Measurements from ENCODE around the gene LRP6. TPM values are rescaled to one million over a fixed set of nuclear protein-coding genes. Genes with fewer than 3 reads are reported as not detected.
A peak's percentile ranks its signal among the peaks of the same experiment; 100 is the strongest.

LRP6 gene
- total and polyA plus RNA-seq, 2 of the 13 experiments (the other 11 are each of a cell fraction or from before 2014, with no cell fraction given) = 33.8 to 42.0 TPM

- FAIRE-seq = no peak
These were observed 29.9 kb downstream of the LRP6 start for GRCh38 chr12:12236896-12237295.

DNA sequence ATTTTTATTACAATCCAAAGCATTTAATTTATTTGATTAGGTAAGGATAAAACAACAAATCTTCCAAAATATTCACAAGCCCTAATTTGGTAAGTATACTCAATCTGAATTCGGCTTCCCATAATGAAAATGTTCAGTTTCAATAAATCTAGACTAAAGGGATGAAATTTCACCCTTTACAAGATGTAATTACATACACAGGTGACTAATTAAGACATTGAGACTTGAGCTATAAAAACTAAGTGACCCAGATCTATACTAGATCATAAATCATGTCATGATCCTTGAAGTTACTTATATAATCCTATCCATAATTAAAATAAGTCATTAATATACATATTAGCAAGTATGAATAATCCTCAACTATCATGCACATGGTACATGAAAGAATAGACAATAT is 36.6 kb downstream of the LRP6 start:
- FAIRE-seq (no peak), ATAC-seq (no peak), DNase-seq (ENCODE audit: low spot score) (no peak)
- Histone ChIP-seq H3K4me3 (replicated peaks in 1 of 3; ENCODE audit: insufficient read depth in 1 of 3, low read depth in 2 of 3, low read length in 3 of 3) (no peak overlapping the region), H4K20me1 (ENCODE audit: insufficient read depth, low read length) (0 out of 2 replicates have a peak, but pooled peaks cover 4% of the 10 kb centered on the region), H3K9ac (ENCODE audit: insufficient read depth, low read depth, low read length) (no peak overlapping the region), H3K4me1 (ENCODE audit: insufficient read depth, low read length) (peaks cover 54% of the 10 kb centered on the region), H2AFZ (ENCODE audit: low read length) (no peak overlapping the region), H3K4me2 (ENCODE audit: low read depth, low read length) (no peak overlapping the region), H3K9me3 (ENCODE audit: low read length) (no peaks in the 10 kb centered on the region), H3K79me2 (ENCODE audit: insufficient read depth, low read length) (peaks cover 97% of the 10 kb centered on the region), H3K27me3 (ENCODE audit: control insufficient read depth in 1 of 2, insufficient read depth in 2 of 2, low read length in 2 of 2) (no peaks in the 10 kb centered on the region), H3K27ac (ENCODE audit: extremely low read length, insufficient read depth, low read length) (no peak overlapping the region), H3K36me3 (replicated peaks in 1 of 2; ENCODE audit: control insufficient read depth in 1 of 2, insufficient read depth in 2 of 2, low read length in 2 of 2) (no peaks in the 10 kb centered on the region; a peak in 1 of 5 replicates)
- BruUV-seq (replicated peaks) = no TSS peak
- in situ Hi-C loops (cut with HindIII; ENCODE audit: extremely low pct_ligation_motif_present, low pct_unique_long_range_greater_than_20kb) = no loop called here
- POLR2A ChIA-PET = interaction anchor here (1.2 kb wide), 1 partner anchor 11 kb away, joined by 3 read pairs; no protein-coding TSS in a partner anchor
- intact Hi-C loops (cut with micrococcal nuclease; ENCODE audit: unreplicated experiment) = no loop called here
- 98% methylated on average over 1 of the region's 1 CpG for WGBS (ENCODE audit: low lambda C conversion rate)
- TF ChIP-seq ZNF503 (CRISPR knock-in tag; IDR thresholded peaks at IDR 0.05) (no peak), AHDC1 (CRISPR knock-in tag; IDR thresholded peaks at IDR 0.05; ENCODE audit: borderline replicate concordance) (no peak), FOXJ3 (CRISPR knock-in tag; IDR thresholded peaks at IDR 0.05; ENCODE audit: borderline replicate concordance) (no peak), ZBTB49 (CRISPR knock-in tag; IDR thresholded peaks at IDR 0.05; ENCODE audit: borderline replicate concordance) (no peak), ARNT (IDR thresholded peaks at IDR 0.05) (no peak)
- CTCF ChIA-PET (ENCODE audit: low intra/inter-chr PET ratio, low total read pairs) = no interaction called here

More at GRCh38 chr12:12236896-12237295, 29.9 kb downstream of the LRP6 start:
- no peak overlapping the region for H2AFZ ChIP-seq (ENCODE audit: low read length)
- in situ Hi-C loops (cut with HindIII; ENCODE audit: extremely low pct_ligation_motif_present, low pct_unique_long_range_greater_than_20kb) = no loop called here
- no TSS peak for BruUV-seq (replicated peaks)
- H3K27me3 ChIP-seq (ENCODE audit: control insufficient read depth in 1 of 2, insufficient read depth in 2 of 2, low read length in 2 of 2) = no peaks in the 10 kb centered on the region
- no peak for DNase-seq (ENCODE audit: low spot score)
- peaks cover 77% of the 10 kb centered on the region for H3K4me1 ChIP-seq (ENCODE audit: insufficient read depth, low read length)
- no peak overlapping the region for H3K4me2 ChIP-seq (ENCODE audit: low read depth, low read length)
- H3K9me3 ChIP-seq (ENCODE audit: low read length) = no peaks in the 10 kb centered on the region
- no peak overlapping the region for H3K9ac ChIP-seq (ENCODE audit: insufficient read depth, low read depth, low read length)
- CTCF ChIA-PET (ENCODE audit: low intra/inter-chr PET ratio, low total read pairs) = no interaction called here
- no peaks in the 10 kb centered on the region for H4K20me1 ChIP-seq (ENCODE audit: insufficient read depth, low read length)
- H3K36me3 ChIP-seq (replicated peaks in 1 of 2; ENCODE audit: control insufficient read depth in 1 of 2, insufficient read depth in 2 of 2, low read length in 2 of 2) = no peaks in the 10 kb centered on the region
- POLR2A ChIA-PET = no interaction called here
- TF ChIP-seq NFYB (CRISPR knock-in tag; IDR thresholded peaks at IDR 0.05) = no peak
- no peak for TF ChIP-seq SOX13 (IDR thresholded peaks at IDR 0.05)
- peak in 1 of 2 experiments; percentile 54; a peak in 1 of 4 replicates for TF ChIP-seq SOX13 (CRISPR knock-in tag; conservative IDR thresholded peaks at IDR 0.05 in 1 of 2, IDR thresholded peaks at IDR 0.05 in 1 of 2)
- no peak for TF ChIP-seq MBNL3 (CRISPR knock-in tag; conservative IDR thresholded peaks at IDR 0.05)
- TF ChIP-seq SMAD3 (CRISPR knock-in tag; IDR thresholded peaks at IDR 0.05) = no peak
- no peak overlapping the region for H3K4me3 ChIP-seq (replicated peaks in 1 of 3; ENCODE audit: insufficient read depth in 1 of 3, low read depth in 2 of 3, low read length in 3 of 3)
- ATAC-seq = no peak
- no peak overlapping the region for H3K27ac ChIP-seq (ENCODE audit: extremely low read length, insufficient read depth, low read length)
- intact Hi-C loops (cut with micrococcal nuclease; ENCODE audit: unreplicated experiment) = no loop called here
- peaks cover 95% of the 10 kb centered on the region for H3K79me2 ChIP-seq (ENCODE audit: insufficient read depth, low read length)

Data from HepG2 (cell line).